GM23338 (cell line): ENCODE data around the gene MEIOSIN.

ENCODE experiments used
- CREB1 ChIP-seq: fragments of 250-450 bp; sonication (Bioruptor Pico); IDR thresholded peaks from 2 replicates; pipeline ENCODE4 v1.5.0; 2020; ENCODE audit warnings: low read depth, mild to moderate bottlenecking, moderate library complexity
- CTCF ChIP-seq, 2 experiments: fragments of 200-600 bp in 1 of 2; sonication (generic) in 1 of 2; conservative IDR thresholded peaks; 2 replicates each; pipeline versions ENCODE4 v1.5.1 to v1.6.1; 2016 to 2017; ENCODE audit warnings: antibody characterized with exemption in 2 of 2, low read depth in 2 of 2, mild to moderate bottlenecking in 2 of 2, moderate library complexity in 1 of 2
- EZH2 ChIP-seq: fragments of 200-600 bp; sonication (generic); IDR thresholded peaks from one replicate; pipeline ENCODE4 v1.8.0; 2017; ENCODE audit warnings: antibody characterized with exemption, mild to moderate bottlenecking, low read depth; ENCODE audit not compliant: unreplicated experiment
- EZH2phosphoT487 ChIP-seq: fragments of 200-600 bp; sonication (generic); IDR thresholded peaks from one replicate; pipeline ENCODE4 v1.8.1; 2018; ENCODE audit warnings: antibody characterized with exemption; ENCODE audit not compliant: unreplicated experiment
- JUNB ChIP-seq: IDR thresholded peaks from one replicate; pipeline ENCODE4 v1.6.1; 2016; ENCODE audit warnings: antibody characterized with exemption; ENCODE audit not compliant: unreplicated experiment
- POLR2AphosphoS5 ChIP-seq: IDR thresholded peaks from 2 replicates; pipeline ENCODE4 v1.6.1; 2016; ENCODE audit warnings: antibody characterized with exemption, low read depth
- REST ChIP-seq: IDR thresholded peaks from one replicate; pipeline ENCODE4 v1.6.1; 2018; ENCODE audit warnings: antibody characterized with exemption; ENCODE audit not compliant: unreplicated experiment
- STAT1 ChIP-seq: IDR thresholded peaks from one replicate; pipeline ENCODE4 v1.6.1; 2016; ENCODE audit warnings: antibody characterized with exemption; ENCODE audit not compliant: unreplicated experiment
- ZNF114 ChIP-seq: fragments of 250-450 bp; sonication (Bioruptor Pico); IDR thresholded peaks from 2 replicates; pipeline ENCODE4 v1.5.0; 2020; ENCODE audit warnings: mild to moderate bottlenecking, moderate library complexity

- TF ChIP-seq CTCF (conservative IDR thresholded peaks at IDR 0.05; ENCODE audit: low read depth in 2 of 2), result no peak
- no peak for TF ChIP-seq POLR2AphosphoS5
- TF ChIP-seq EZH2phosphoT487, result no peak
- TF ChIP-seq REST, result no peak
- no peak for TF ChIP-seq EZH2
- no peak for TF ChIP-seq CREB1 (CRISPR knock-in tag)
- TF ChIP-seq JUNB, result no peak
- no peak for TF ChIP-seq ZNF114 (CRISPR knock-in tag)
- no peak for TF ChIP-seq STAT1
These were observed 53.3 kb downstream of the MEIOSIN start for GRCh38 chr19:45786533-45786894.
